Adrenal gland (tissue), 12 donors: ENCODE measurements around the gene OR8B8. TPM values are rescaled to one million over a fixed set of nuclear protein-coding genes. Genes with fewer than 3 reads are reported as not detected.

Experiments used
- DNase-seq, 7 donors: peaks; one replicate each; pipeline ENCODE4 v3.0.0-alpha.2; 2019 to 2020
- H3K27ac ChIP-seq, 5 donors: fragments of 200-600 bp; sonication (generic) in 4 of 5; 1 replicate in 3 of 5; 2 replicates in 2 of 5; pipeline versions ENCODE4 v1.5.1 to v1.8.0; 2016 to 2020; ENCODE audit warnings: mild to moderate bottlenecking in 1 of 5
- H3K27me3 ChIP-seq: fragments of 200-600 bp; 2 replicates; pipeline ENCODE4 v1.8.0; 2021
- H3K36me3 ChIP-seq, 2 donors: fragments of 200-600 bp; replicated peaks in 1 of 2; 1 replicate in 1 of 2; 2 replicates in 1 of 2; pipeline versions ENCODE4 v1.5.1 to v1.8.0; 2018 to 2022
- H3K4me1 ChIP-seq, 2 donors: fragments of 200-600 bp; replicated peaks in 1 of 2; 1 replicate in 1 of 2; 2 replicates in 1 of 2; pipeline versions ENCODE4 v1.5.1 to v1.8.0; 2018 to 2021
- H3K4me3 ChIP-seq, 4 donors: fragments of 200-600 bp; sonication (generic) in 3 of 4; one replicate each; pipeline ENCODE4 v1.5.1; 2016 to 2018
- H3K9me3 ChIP-seq, 3 donors: fragments of 200-600 bp; sonication (generic) in 1 of 3; replicated peaks in 1 of 3; 1 replicate in 2 of 3; 2 replicates in 1 of 3; pipeline versions ENCODE4 v1.5.1 to v1.8.0; 2016 to 2021
- POLR2A ChIP-seq, 2 donors: fragments of 450-650 bp; IDR thresholded peaks; one replicate each; pipeline ENCODE4 v1.6.1; 2017; ENCODE audit warnings: antibody characterized with exemption in 2 of 2, mild to moderate bottlenecking in 2 of 2, moderate library complexity in 1 of 2
- WGBS, 4 donors: extraction: QIAGEN DNeasy Blood & Tissue Kit in 2 of 4; methylation state at CpG; one replicate each; pipeline versions ENCODE4 v1.1.5 to v1.1.7; 2013 to 2017; 5-methylcytosine and 5-hydroxymethylcytosine counted together
- intact Hi-C, 2 donors: fragments of 100-400 bp; cut with DNase I; formaldehyde crosslinking; loops; one replicate each; pipeline versions ENCODE4 v1.14.1 to v1.15.0; 2022 to 2023
- polyA plus RNA-seq, 3 donors: library from polyadenylated mRNA; stranded (reverse); fragments of 200-250 nt in 2 of 3; fragments of 350-450 nt in 1 of 3; fragmentation: Illumina TruSeq in 1 of 3; extraction: RNeasy Lipid Tissue Mini Kit (QIAGEN cat#74804) in 1 of 3; gene quantifications; one replicate each; pipeline ENCODE4 v1.2.3, GENCODE V29; 2013 to 2014
- total RNA-seq, 9 donors: library from RNA; depleted of rRNA in 4 of 9; stranded (reverse); fragments of >200 nt in 4 of 9; fragments of 120-200 nt in 1 of 9; fragmentation: NEBNext Ultra II Directional in 1 of 9; extraction: Animal tissue kit (Norgen Biotek cat#: 25700) in 1 of 9; gene quantifications; one replicate each; pipeline versions ENCODE4 v1.1.0 to v1.2.4, GENCODE V29; 2013 to 2023
- TF ChIP-seq, protein P1 (sequence below), 6 experiments: fragments of 450-650 bp in 4 of 6; fragments of 200-600 bp in 2 of 6; sonication (generic) in 1 of 6; IDR thresholded peaks; 1 replicate in 5 of 6; 2 replicates in 1 of 6; pipeline versions ENCODE4 v1.5.1 to v1.8.0; 2016 to 2021; ENCODE audit warnings: antibody characterized with exemption in 6 of 6, mild to moderate bottlenecking in 2 of 6, moderate library complexity in 1 of 6
- donor health status: healthy with polysubstance abuse.
- donor health status: Bipolar disorder and iron deficiency.
- donor health status: DM: yes; HTN: yes; CAD: no.
- donor health status: DM: no; HTN: no; CAD: no.
- donor health status: DM: no; HTN: no; CAD: no.
- donor health status: DM: yes; HTN: yes; CAD: no.

OR8B8 gene
- total and polyA plus RNA-seq, 12 donors = not detected

DNA sequence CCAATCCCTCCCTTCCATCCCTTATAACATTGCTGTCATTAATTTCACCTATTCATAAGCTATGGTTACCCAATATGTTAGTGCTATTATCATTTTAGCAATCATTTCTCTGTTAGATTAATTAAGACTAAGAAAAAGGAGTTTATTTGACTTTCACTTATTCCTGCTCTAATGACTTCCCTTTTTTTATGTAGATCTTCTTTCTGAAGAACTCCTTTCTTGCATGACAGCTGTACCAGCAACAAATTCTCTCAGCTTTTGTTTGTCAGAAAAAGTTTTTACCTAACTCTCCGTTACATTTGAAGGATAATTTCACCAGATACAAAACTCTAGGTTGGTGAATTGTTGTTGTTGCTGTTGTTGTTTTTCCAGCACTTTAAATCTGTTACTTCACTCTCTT is 28.6 kb upstream of the OR8B8 start:
- H3K9me3 ChIP-seq = no peaks in the 10 kb centered on the region
- WGBS, 4 donors = 55 to 71% (median 62%) methylated on average over 1 of the region's 1 CpG
- DNase-seq = no peak
- intact Hi-C loops = no loop called here
- no peaks in the 10 kb centered on the region for H3K4me1 ChIP-seq
- H3K4me3 ChIP-seq = no peak overlapping the region
- H3K36me3 ChIP-seq = no peaks in the 10 kb centered on the region
- H3K27ac ChIP-seq = no peak overlapping the region
- peaks cover 3% of the 10 kb centered on the region for H3K27me3 ChIP-seq
- no peak for TF ChIP-seq POLR2A (IDR thresholded peaks at IDR 0.05)
- TF ChIP-seq, protein P1, sequence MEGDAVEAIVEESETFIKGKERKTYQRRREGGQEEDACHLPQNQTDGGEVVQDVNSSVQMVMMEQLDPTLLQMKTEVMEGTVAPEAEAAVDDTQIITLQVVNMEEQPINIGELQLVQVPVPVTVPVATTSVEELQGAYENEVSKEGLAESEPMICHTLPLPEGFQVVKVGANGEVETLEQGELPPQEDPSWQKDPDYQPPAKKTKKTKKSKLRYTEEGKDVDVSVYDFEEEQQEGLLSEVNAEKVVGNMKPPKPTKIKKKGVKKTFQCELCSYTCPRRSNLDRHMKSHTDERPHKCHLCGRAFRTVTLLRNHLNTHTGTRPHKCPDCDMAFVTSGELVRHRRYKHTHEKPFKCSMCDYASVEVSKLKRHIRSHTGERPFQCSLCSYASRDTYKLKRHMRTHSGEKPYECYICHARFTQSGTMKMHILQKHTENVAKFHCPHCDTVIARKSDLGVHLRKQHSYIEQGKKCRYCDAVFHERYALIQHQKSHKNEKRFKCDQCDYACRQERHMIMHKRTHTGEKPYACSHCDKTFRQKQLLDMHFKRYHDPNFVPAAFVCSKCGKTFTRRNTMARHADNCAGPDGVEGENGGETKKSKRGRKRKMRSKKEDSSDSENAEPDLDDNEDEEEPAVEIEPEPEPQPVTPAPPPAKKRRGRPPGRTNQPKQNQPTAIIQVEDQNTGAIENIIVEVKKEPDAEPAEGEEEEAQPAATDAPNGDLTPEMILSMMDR (IDR thresholded peaks at IDR 0.05) = no peak

DNA sequence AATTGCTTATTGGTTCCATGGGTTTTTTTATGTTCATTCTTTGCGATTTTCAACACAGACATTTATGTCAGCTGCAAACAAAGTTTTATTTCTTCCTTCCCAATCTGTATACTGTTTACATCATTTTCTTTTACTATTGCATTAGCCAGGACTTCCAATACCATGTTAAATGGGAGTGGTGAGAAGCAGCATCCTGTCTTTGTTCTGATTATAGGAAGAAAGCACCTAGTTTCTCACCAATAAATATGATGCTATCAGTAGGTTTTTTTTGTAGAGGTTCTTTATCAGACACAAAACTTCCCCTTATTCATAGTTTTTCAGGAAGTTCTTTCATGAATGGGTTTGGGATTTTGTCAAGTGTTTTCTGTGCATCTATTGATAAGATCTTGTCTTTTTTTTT is 28.0 kb upstream of the OR8B8 start:
- Histone ChIP-seq H3K27ac (no peak overlapping the region), H3K4me3 (no peak overlapping the region), H3K27me3 (peaks cover 3% of the 10 kb centered on the region), H3K4me1 (no peaks in the 10 kb centered on the region), H3K36me3 (no peaks in the 10 kb centered on the region), H3K9me3 (no peaks in the 10 kb centered on the region)
- TF ChIP-seq POLR2A (IDR thresholded peaks at IDR 0.05) = no peak
- TF ChIP-seq, protein P1 (IDR thresholded peaks at IDR 0.05) = no peak
- intact Hi-C loops = no loop called here
- DNase-seq = no peak
- WGBS, 4 donors = 49 to 74% (median 57%) methylated on average over 1 of the region's 1 CpG

DNA sequence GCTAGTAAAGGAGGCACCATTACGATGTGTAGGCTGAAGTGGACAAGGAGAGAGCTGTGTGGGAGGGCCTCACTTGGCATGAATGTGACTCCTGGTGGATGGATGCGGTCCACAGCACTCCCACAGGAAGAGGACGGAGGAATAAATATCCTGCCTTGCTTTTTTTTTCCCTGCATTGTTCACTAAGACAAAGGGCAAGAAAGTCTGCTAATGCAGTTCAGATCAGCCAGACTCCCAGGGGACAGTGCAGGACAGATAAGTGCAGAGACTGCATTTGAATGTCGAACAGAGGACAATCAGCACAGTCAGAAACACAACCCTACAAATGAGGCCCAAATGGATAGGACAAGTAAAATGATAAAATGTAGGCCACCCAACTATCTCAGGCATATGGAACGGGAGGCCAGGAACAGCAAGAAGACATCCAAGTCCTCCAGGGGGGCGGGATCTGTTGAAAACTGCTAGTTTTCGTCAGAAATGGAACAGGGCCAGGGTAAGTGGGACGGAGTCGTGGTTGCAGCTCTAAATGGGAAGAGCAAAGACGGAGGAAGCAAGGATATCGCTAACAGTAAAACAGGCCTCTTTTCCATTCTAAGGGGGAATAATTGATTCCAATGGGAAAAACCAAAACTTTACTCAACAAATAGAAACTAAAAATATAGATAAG is 25.2 kb upstream of the OR8B8 start:
- no peak for TF ChIP-seq POLR2A (IDR thresholded peaks at IDR 0.05)
- TF ChIP-seq, protein P1 (IDR thresholded peaks at IDR 0.05) = no peak
- no peaks in the 10 kb centered on the region for H3K36me3 ChIP-seq
- H3K4me1 ChIP-seq = no peaks in the 10 kb centered on the region
- WGBS, 4 donors = 59 to 64% (median 62%) methylated on average over 11 of the region's 11 CpGs
- H3K4me3 ChIP-seq = no peak overlapping the region
- H3K9me3 ChIP-seq = no peaks in the 10 kb centered on the region
- H3K27me3 ChIP-seq = no peaks in the 10 kb centered on the region
- DNase-seq = peak in 1 of 7 donors; percentile 6
- intact Hi-C loops = no loop called here
- no peak overlapping the region for H3K27ac ChIP-seq

DNA sequence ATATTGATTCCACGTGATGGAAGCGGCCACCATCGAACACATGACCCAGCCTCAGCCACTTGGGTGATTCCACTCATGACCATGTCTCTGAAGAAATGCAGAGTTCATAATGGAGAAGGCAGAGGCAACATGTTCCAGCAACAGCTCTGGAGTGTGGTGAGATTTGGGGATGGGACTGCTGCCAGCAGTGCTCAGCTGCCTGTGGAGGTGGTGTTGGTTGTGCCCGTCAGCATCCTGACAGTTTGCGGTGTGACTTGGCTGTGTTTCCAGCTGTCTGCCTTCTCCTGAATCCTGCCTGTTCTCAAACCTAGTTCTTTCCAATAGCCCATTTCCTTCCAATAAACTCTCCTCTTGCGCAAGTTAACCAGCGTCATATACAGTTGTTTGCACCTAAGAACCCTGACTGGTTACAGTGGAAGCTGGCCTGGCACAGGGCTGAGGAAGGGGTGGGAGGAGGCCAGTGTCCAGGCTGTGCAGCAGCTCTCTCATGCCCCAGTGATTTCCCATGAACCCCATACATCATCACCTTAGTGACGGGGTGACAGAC is 22.0 kb upstream of the OR8B8 start:
- no peaks in the 10 kb centered on the region for H3K9me3 ChIP-seq
- no peaks in the 10 kb centered on the region for H3K36me3 ChIP-seq
- no peaks in the 10 kb centered on the region for H3K27me3 ChIP-seq
- 72 to 87% (median 82%) methylated on average over 7 to 8 of the region's 8 CpGs for WGBS, 4 donors
- intact Hi-C loops = no loop called here
- DNase-seq = no peak
- no peak overlapping the region for H3K4me3 ChIP-seq
- TF ChIP-seq, protein P1 (IDR thresholded peaks at IDR 0.05) = no peak
- H3K4me1 ChIP-seq = no peaks in the 10 kb centered on the region
- H3K27ac ChIP-seq = no peak overlapping the region
